ENCODE results near the gene SKI. TPM values are rescaled to one million over a fixed set of nuclear protein-coding genes. Genes with fewer than 3 reads are reported as not detected.

Gene SKI
- total RNA-seq, 1 donor from 2014 or later, result 26.9 TPM

DNA sequence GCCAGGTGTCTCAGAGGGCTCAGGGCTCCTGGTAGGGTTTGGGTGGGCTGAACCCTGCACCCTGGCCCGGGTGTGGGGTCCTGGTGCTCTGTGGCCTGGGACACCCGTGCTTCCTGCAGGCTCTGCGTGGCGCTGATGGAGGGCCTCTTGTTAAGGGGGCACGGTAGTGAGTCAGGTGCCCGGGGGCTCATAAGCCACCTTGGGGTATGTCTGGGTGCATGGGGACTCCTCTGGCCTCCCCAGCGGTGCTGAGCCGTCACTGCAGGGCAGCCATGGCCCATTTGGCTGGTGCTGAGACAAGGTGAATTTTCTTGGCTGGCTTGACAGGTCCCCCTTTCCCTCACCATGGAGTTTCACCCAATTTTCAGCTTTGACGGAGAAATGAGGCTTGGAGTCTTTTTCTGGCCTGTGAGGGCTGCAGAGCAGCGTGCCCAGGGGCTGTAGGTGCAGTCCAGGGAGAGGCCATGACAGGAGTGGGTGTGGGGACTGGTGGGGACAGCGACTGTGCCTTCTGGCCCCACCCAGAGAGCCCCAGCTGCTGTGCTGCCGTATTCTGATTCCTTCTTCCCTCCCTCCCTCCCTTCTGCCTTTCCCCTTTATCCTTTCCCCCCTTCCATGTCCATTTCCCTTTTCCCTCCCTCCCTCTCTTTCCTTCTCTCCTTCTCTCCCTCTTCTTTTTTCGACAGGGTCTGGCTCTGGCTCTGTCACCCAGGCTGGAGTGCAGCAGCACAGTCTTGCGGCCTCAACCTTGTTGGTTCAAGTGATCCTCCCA, 40.4 kb downstream of the SKI start:
- H3K36me3 ChIP-seq (ENCODE audit: control insufficient read depth, insufficient read depth, low read length), result no peaks in the 10 kb centered on the region
- no peak for DNase-seq (ENCODE audit: low read depth)
- no peak overlapping the region for H3K4me3 ChIP-seq (ENCODE audit: low read depth, low read length)
- H3K27me3 ChIP-seq (ENCODE audit: control insufficient read depth, insufficient read depth, low read length), result no peaks in the 10 kb centered on the region
- TF ChIP-seq, protein P1, sequence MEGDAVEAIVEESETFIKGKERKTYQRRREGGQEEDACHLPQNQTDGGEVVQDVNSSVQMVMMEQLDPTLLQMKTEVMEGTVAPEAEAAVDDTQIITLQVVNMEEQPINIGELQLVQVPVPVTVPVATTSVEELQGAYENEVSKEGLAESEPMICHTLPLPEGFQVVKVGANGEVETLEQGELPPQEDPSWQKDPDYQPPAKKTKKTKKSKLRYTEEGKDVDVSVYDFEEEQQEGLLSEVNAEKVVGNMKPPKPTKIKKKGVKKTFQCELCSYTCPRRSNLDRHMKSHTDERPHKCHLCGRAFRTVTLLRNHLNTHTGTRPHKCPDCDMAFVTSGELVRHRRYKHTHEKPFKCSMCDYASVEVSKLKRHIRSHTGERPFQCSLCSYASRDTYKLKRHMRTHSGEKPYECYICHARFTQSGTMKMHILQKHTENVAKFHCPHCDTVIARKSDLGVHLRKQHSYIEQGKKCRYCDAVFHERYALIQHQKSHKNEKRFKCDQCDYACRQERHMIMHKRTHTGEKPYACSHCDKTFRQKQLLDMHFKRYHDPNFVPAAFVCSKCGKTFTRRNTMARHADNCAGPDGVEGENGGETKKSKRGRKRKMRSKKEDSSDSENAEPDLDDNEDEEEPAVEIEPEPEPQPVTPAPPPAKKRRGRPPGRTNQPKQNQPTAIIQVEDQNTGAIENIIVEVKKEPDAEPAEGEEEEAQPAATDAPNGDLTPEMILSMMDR (IDR thresholded peaks at IDR 0.05; ENCODE audit: insufficient read depth, low read length, poor library complexity, severe bottlenecking), result no peak

DNA sequence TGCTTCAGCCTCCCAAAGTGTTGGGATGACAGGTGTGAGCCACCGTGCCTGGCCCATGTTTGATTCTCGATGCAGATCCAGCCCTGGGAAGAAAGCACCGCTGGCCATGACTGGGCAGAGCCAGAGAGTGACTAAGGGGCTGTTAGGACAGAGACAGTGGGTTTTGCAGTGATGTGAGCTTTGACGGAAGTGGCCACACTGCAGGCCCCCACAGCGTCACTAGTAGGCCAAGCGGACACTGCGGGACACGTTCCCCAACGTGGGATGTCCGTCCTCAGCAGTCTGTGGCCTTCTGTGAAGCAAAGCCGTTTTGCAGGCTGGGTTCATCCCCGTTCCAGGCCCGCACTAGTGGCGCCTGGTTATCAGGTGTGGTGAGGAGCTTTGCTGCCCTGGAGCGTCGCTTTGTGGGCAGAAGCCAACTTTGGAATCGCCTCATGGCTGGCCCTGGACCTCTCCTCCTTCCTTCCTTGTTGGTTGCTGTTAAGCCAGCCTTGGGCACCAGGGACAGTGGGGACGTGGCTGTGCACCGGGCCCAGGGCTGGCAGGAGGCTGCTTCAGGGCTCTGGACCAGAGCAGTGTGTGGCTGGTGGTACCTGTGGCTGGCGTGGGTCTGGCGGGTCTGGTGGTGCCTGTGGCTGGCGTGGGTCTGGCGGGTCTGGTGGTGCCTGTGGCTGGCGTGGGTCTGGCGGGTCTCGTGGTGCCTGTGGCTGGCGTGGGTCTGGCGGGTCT, 41.2 kb downstream of the SKI start:
- no peak for DNase-seq (ENCODE audit: low read depth)
- TF ChIP-seq, protein P1 (IDR thresholded peaks at IDR 0.05; ENCODE audit: insufficient read depth, low read length, poor library complexity, severe bottlenecking), result no peak
- Histone ChIP-seq H3K36me3 (ENCODE audit: control insufficient read depth, insufficient read depth, low read length) (no peaks in the 10 kb centered on the region), H3K27me3 (ENCODE audit: control insufficient read depth, insufficient read depth, low read length) (no peaks in the 10 kb centered on the region), H3K4me3 (ENCODE audit: low read depth, low read length) (no peak overlapping the region)

DNA sequence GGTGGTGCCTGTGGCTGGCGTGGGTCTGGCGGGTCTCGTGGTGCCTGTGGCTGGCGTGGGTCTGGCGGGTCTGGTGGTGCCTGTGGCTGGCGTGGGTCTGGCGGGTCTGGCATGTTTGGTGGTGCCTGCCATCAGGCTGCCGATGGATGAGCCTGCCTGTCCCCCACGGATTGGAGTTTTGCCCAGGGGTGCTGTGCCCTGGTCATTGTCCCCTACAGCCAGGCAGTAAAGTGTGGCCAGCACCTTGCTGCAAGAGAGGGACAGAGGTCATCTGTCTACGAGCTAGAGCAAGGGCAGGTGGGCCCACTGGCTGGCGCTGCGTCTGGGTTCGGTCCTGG, 41.8 kb downstream of the SKI start:
- Histone ChIP-seq H3K36me3 (ENCODE audit: control insufficient read depth, insufficient read depth, low read length) (no peaks in the 10 kb centered on the region), H3K4me3 (ENCODE audit: low read depth, low read length) (no peak overlapping the region), H3K27me3 (ENCODE audit: control insufficient read depth, insufficient read depth, low read length) (no peaks in the 10 kb centered on the region)
- TF ChIP-seq, protein P1 (IDR thresholded peaks at IDR 0.05; ENCODE audit: insufficient read depth, low read length, poor library complexity, severe bottlenecking), result no peak
- no peak for DNase-seq (ENCODE audit: low read depth)

DNA sequence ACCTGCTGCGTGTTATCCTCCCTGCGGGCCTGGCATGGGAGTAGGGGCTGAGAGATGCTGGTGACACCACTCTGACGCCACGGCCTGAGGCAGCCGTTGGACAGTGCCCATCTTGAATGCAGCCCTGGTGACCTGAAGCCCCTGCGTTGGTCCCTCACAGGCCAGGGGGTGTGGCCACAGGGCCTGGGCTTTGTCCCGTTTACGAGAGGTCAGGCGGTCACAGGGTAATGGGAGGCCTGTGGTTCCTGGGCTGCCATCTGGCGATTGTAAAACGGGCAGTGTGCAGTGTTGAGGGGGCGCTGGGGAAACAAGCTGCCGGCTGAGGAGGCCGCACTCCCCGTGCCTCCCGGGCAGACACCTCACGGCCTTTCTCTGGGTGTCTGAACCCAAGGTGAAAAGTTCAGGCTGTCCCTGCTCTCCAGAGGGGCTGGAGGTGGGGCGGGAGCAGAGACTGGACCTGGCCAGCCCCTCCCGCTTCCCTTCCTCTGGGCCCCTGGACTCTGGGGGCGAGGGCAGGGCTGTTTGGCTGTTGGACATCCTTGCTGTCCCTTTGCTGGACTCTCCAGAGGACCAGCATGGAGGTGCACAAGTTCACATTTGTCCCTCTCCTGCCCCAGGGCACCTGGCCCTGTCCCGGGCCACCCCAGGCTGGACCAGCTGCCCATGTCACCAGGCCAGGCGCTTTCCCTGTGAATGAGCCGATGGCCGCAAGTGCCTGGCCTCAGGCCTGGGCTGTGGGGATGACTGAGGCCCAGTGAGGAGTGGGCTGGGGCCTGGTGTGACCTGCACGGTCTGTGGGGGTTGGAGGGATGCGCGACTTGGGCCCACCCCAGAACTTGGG, 42.4 kb downstream of the SKI start:
- no peak for DNase-seq (ENCODE audit: low read depth)
- TF ChIP-seq, protein P1 (IDR thresholded peaks at IDR 0.05; ENCODE audit: insufficient read depth, low read length, poor library complexity, severe bottlenecking), result no peak
- no peaks in the 10 kb centered on the region for H3K36me3 ChIP-seq (ENCODE audit: control insufficient read depth, insufficient read depth, low read length)
- H3K4me3 ChIP-seq (ENCODE audit: low read depth, low read length), result no peak overlapping the region
- H3K27me3 ChIP-seq (ENCODE audit: control insufficient read depth, insufficient read depth, low read length), result no peaks in the 10 kb centered on the region

DNA sequence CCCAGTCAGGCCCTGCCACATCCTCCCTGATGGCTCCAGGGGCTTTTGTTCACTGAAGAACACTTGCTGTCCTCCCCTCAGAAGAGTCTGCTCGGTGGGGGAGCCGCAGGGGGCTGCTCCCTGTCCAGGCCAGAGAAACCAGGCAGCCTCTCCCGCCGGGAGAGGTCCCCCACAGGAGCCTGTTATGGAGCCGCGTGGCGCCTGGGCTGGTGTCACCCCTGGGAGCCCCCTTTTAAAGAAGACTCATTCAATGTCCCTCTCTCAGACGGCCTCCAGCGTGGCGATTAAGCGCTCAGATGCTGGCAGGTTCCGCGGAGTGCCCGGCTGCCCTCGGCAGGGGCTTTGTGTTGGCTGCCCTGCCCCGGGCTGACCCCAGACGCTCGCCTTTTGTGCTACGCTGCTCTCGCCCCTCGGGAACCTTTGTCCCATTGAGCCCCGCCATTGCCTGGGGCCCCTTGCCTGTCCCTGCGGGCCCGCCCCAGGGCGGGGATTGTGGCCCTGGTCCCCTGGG, 43.1 kb downstream of the SKI start:
- no peaks in the 10 kb centered on the region for H3K36me3 ChIP-seq (ENCODE audit: control insufficient read depth, insufficient read depth, low read length)
- no peaks in the 10 kb centered on the region for H3K27me3 ChIP-seq (ENCODE audit: control insufficient read depth, insufficient read depth, low read length)
- no peak overlapping the region for H3K4me3 ChIP-seq (ENCODE audit: low read depth, low read length)
- TF ChIP-seq, protein P1 (IDR thresholded peaks at IDR 0.05; ENCODE audit: insufficient read depth, low read length, poor library complexity, severe bottlenecking), result no peak
- no peak for DNase-seq (ENCODE audit: low read depth)
